SJCRH30 (cell line): ENCODE results near the gene PTGIR. TPM values are rescaled to one million over a fixed set of nuclear protein-coding genes. Genes with fewer than 3 reads are reported as not detected.

Experiments
- DNase-seq, 2 experiments: peaks; one replicate each; pipeline ENCODE4 v3.0.0-alpha.2; 2015 to 2020
- H3K27ac ChIP-seq: fragments of 250-450 bp; sonication (Bioruptor Pico); 2 replicates; pipeline ENCODE4 v1.5.1; 2020; ENCODE audit warnings: mild to moderate bottlenecking, moderate library complexity
- H3K27me3 ChIP-seq: fragments of 250-450 bp; sonication (Bioruptor Pico); 2 replicates; pipeline ENCODE4 v1.5.1; 2020; ENCODE audit warnings: mild to moderate bottlenecking, moderate library complexity
- H3K36me3 ChIP-seq: fragments of 250-450 bp; sonication (Bioruptor Pico); 2 replicates; pipeline ENCODE4 v1.5.1; 2020; ENCODE audit warnings: mild to moderate bottlenecking, moderate library complexity
- H3K4me1 ChIP-seq: fragments of 250-450 bp; sonication (Bioruptor Pico); 2 replicates; pipeline ENCODE4 v1.5.1; 2020; ENCODE audit warnings: mild to moderate bottlenecking, moderate library complexity
- H3K4me3 ChIP-seq: fragments of 250-450 bp; sonication (Bioruptor Pico); 2 replicates; pipeline ENCODE4 v1.5.1; 2020; ENCODE audit warnings: mild to moderate bottlenecking, moderate library complexity
- H3K9me3 ChIP-seq: fragments of 250-450 bp; sonication (Bioruptor Pico); replicated peaks from 2 replicates; pipeline ENCODE4 v1.5.1; 2020; ENCODE audit warnings: mild to moderate bottlenecking, moderate library complexity
- total RNA-seq: library from RNA; depleted of rRNA; stranded (reverse); fragments of >200 nt; shearing (Covaris generic); gene quantifications from 2 replicates; pipeline ENCODE4 v1.2.3, GENCODE V29; 2014

Gene PTGIR
- total RNA-seq, 1 experiment from 2014 or later = not detected

DNA sequence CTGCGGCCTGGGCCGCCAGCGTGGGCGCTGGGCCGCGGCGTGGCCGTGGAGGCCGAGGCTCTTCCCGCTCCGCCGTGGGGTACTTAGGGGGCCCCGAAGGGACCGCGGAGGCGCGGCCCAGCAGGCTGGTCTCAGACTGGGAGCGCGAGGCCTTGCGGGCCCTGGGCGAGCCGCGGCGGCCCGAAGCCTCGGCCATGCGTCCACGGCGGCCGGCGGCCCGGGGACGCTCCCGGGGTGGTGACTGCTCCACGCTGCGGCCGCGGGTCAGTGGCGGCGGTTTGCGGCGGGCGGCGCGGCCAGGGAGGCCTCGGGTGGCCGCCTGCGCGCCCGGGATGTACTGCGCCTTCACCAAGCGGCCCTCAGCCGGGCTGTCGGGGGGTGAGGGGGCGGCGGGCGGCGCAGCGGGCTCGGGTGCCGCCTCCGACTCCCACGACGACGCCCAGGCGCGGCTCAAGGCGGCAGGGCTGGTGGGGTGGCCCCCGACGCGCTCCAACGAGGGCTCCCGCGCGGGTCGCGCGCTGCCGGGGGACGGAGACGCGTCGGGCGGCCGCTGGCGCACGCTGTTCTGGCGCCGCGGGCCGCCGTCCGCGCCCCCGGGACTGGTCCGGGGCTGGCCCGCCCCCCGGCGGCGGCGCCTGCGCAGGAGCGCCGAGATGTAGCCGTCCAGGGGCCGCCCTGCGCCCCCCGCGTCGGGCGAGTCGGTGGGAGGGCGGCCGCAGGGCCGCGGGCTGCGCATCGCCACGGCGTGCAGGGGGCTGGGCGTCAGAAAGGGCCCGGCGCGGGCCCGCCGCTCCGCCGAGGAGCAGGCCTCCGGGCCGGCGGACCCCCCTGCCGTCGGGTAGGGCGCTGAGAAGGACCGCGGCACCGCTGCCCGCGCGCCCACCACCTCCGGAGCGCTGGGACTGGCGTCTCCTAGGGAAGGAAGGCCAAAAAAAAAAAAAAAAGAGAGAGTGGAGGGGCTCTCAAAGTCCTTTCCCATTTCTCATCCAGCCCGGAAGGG, 24.4 kb upstream of the PTGIR start:
- no peaks in the 10 kb centered on the region; the same call in 1 of the 2 replicates for H3K4me1 ChIP-seq
- no peak overlapping the region for H3K4me3 ChIP-seq
- no peak overlapping the region for H3K27ac ChIP-seq
- H3K36me3 ChIP-seq = no peaks in the 10 kb centered on the region
- no peak for DNase-seq
- no peaks in the 10 kb centered on the region for H3K9me3 ChIP-seq
- no peaks in the 10 kb centered on the region for H3K27me3 ChIP-seq

GRCh38 chr19:46648060-46648960, 23.4 kb upstream of the PTGIR start:
- DNase-seq = no peak

GRCh38 chr19:46646402-46646801, 21.5 kb upstream of the PTGIR start:
- Histone ChIP-seq H3K9me3 (no peaks in the 10 kb centered on the region), H3K4me1 (no peaks in the 10 kb centered on the region), H3K4me3 (no peak overlapping the region), H3K27ac (no peak overlapping the region), H3K36me3 (no peaks in the 10 kb centered on the region), H3K27me3 (no peaks in the 10 kb centered on the region)
- DNase-seq = no peak

More at GRCh38 chr19:46648060-46648960, 23.4 kb upstream of the PTGIR start:
- Histone ChIP-seq H3K9me3 (no peaks in the 10 kb centered on the region), H3K27ac (no peak overlapping the region), H3K36me3 (no peaks in the 10 kb centered on the region), H3K27me3 (no peaks in the 10 kb centered on the region), H3K4me3 (no peak overlapping the region), H3K4me1 (no peaks in the 10 kb centered on the region)

- no peak overlapping the region for H3K27ac ChIP-seq
These were observed 19.8 kb upstream of the PTGIR start for GRCh38 chr19:46644720-46645119.

GRCh38 chr19:46640656-46641055, 15.8 kb upstream of the PTGIR start:
- Histone ChIP-seq H3K27me3 (no peaks in the 10 kb centered on the region), H3K4me3 (no peak overlapping the region), H3K27ac (no peak overlapping the region), H3K4me1 (peaks cover 4% of the 10 kb centered on the region), H3K36me3 (no peaks in the 10 kb centered on the region), H3K9me3 (no peaks in the 10 kb centered on the region)
- DNase-seq = no peak

More at GRCh38 chr19:46644720-46645119, 19.8 kb upstream of the PTGIR start:
- no peaks in the 10 kb centered on the region for H3K9me3 ChIP-seq
- H3K36me3 ChIP-seq = no peaks in the 10 kb centered on the region
- H3K4me3 ChIP-seq = no peak overlapping the region
- DNase-seq = no peak
- no peaks in the 10 kb centered on the region for H3K27me3 ChIP-seq
- peaks cover 3% of the 10 kb centered on the region for H3K4me1 ChIP-seq

DNA sequence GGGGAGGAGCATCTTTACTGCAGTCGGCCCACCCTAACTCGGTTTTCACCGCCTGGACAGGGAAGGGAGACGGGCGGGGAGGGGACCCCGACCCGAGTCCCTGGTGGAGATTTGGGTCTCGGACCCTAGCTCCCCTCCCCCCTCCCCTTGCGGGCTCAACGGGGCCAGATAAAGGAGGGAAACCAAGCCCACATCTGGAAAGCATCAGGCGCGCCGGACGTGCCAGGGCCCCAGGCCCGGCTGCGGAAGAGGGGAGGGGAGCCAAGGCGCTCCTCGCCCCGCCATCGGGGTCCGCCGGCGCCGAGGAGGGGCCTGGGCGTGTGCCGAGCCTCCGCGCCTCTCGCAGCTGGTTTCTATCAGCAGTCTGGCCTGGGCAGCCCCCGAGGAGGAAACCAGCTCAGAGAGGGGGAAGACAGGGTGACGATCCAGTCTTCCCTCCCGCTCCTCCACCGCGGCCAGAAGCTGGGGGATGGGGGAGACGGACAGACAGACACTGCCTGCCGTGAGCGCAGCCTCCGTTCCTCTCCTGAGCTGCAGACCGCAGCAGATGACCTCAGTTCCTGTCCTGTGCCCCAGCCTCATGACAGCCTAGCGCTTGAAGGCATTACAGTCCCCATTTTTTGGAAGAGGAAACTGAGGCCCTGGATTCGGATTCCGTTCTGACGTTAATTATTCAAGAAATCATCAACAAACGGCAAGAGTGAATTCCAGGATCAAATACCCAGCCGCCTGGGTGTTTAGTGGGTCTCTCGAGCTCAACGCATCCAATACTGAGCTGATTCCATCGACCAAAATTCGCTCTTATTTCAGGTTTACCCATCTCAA, 14.7 kb upstream of the PTGIR start:
- Histone ChIP-seq H3K4me1 (peaks cover 4% of the 10 kb centered on the region), H3K36me3 (no peaks in the 10 kb centered on the region), H3K9me3 (no peaks in the 10 kb centered on the region), H3K4me3 (peak overlapping the region; percentile 60), H3K27me3 (peaks cover 6% of the 10 kb centered on the region; the same call in 1 of the 2 replicates), H3K27ac (no peak overlapping the region; the same call in 1 of the 2 replicates)
- DNase-seq = peak; percentile 44 to 50

- Histone ChIP-seq H3K36me3 (no peaks in the 10 kb centered on the region), H3K27me3 (peaks cover 7% of the 10 kb centered on the region; the same call in 1 of the 2 replicates), H3K9me3 (no peaks in the 10 kb centered on the region), H3K27ac (no peak overlapping the region), H3K4me1 (peaks cover 4% of the 10 kb centered on the region), H3K4me3 (no peak overlapping the region)
- no peak for DNase-seq
These were observed 12.3 kb upstream of the PTGIR start for GRCh38 chr19:46637224-46637623.

DNA sequence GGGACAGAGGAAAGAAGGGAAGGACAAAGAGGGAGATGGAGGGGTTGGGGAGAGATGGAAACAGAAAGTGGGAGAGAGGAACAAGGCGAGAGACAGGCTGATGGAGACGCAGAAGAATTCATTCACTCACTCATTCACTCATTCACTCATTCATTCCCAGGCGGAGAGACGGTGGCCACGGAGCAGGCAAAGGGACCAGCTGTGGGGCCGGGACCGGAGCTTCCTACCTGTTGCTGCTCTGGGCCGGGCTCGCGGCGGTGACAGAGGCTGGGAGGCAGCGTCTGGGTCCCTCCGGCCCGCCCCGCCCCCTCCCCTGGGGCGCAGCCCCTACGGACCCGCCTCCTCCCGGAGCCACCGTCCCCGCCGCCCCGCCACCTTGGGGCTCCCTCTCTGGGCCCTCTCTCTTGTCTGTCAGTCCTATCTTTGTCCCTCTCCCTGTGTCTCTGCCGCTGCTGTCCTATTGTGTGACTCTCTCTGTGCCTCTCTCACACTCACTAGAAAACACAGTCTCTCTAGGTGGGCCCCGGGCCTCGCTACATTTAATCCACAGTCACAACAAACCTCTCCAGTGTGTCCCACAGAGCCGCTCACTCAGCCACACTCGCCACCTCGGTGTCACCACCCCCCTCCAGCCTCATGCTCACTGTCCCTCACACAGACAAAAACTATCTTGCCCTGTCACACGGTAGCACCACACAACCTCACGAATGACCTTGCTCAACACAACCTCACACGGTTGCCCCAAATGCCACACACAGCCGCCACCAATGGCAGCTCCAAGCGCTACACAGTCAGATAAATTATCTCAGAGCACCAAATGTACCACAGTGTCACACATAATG, 11.3 kb upstream of the PTGIR start, which contains the start of gene GNG8:
Gene GNG8 (minus strand): TSS at position 283 of the 842 bp plus-strand sequence. CDS start 1,520 bp downstream, outside the sequence.
- Histone ChIP-seq H3K4me3 (no peak within 1 kb of the TSS), H3K36me3 (no peaks in the 10 kb centered on the region), H3K27ac (no peak within 1 kb of the TSS), H3K4me1 (peaks cover 9% of the 10 kb centered on the region), H3K9me3 (no peaks in the 10 kb centered on the region), H3K27me3 (peaks cover 7% of the 10 kb centered on the region; the same call in 1 of the 2 replicates)
- DNase-seq = no peak

GRCh38 chr19:46634656-46635218, 9.8 kb upstream of the PTGIR start:
- no peak overlapping the region for H3K4me3 ChIP-seq
- no peaks in the 10 kb centered on the region for H3K36me3 ChIP-seq
- DNase-seq = no peak
- H3K9me3 ChIP-seq = no peaks in the 10 kb centered on the region
- H3K4me1 ChIP-seq = peaks cover 14% of the 10 kb centered on the region
- peaks cover 7% of the 10 kb centered on the region; the same call in 1 of the 2 replicates for H3K27me3 ChIP-seq
- no peak overlapping the region for H3K27ac ChIP-seq

- Histone ChIP-seq H3K27me3 (peaks cover 7% of the 10 kb centered on the region; the same call in 1 of the 2 replicates), H3K9me3 (no peaks in the 10 kb centered on the region), H3K4me1 (peaks cover 13% of the 10 kb centered on the region), H3K27ac (no peak overlapping the region), H3K4me3 (no peak overlapping the region), H3K36me3 (no peaks in the 10 kb centered on the region)
- peak; percentile 60 to 66 for DNase-seq
These were observed 9.3 kb upstream of the PTGIR start for GRCh38 chr19:46634045-46634655.

GRCh38 chr19:46633130-46633529, 8.2 kb upstream of the PTGIR start:
- H3K36me3 ChIP-seq = no peaks in the 10 kb centered on the region
- peaks cover 13% of the 10 kb centered on the region for H3K4me1 ChIP-seq
- H3K9me3 ChIP-seq = no peaks in the 10 kb centered on the region
- H3K27ac ChIP-seq = no peak overlapping the region
- no peak overlapping the region for H3K4me3 ChIP-seq
- no peak for DNase-seq
- peaks cover 7% of the 10 kb centered on the region; the same call in 1 of the 2 replicates for H3K27me3 ChIP-seq

DNA sequence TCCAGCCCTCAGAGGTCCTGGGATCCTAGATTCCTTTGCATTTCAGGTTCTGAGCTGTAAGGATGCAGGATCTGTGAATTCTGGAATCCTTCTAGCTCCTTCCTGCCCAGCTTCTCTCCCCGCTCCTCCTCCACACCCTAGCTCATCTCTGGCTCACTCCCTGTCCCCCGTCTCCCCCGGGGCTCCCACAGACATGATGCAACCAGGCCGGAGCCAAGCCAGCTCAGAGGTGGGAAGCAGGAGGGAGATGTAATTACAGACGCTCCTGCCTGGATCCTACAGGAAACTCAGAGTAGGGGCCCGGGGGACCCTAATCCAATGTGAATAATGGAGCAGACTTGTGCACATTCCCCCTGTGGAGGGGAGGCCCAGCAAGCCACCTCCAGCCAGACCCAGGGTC, 6.6 kb upstream of the PTGIR start:
- Histone ChIP-seq H3K27ac (no peak overlapping the region), H3K27me3 (peaks cover 7% of the 10 kb centered on the region; the same call in 1 of the 2 replicates), H3K9me3 (no peaks in the 10 kb centered on the region), H3K4me1 (peaks cover 13% of the 10 kb centered on the region), H3K4me3 (no peak overlapping the region), H3K36me3 (no peaks in the 10 kb centered on the region)
- peak in 1 of 2 experiments; percentile 51 for DNase-seq
